ENCODE results near the gene TTLL11. TPM values are rescaled to one million over a fixed set of nuclear protein-coding genes. Genes with fewer than 3 reads are reported as not detected.

The TTLL11 gene
- total RNA-seq, 1 experiment from 2014 or later, result 1.5 TPM

GRCh38 chr9:122075135-122076030, 17.7 kb downstream of the TTLL11 start:
- H2AFZ ChIP-seq (ENCODE audit: low read length), result no peak overlapping the region
- H3K27ac ChIP-seq (ENCODE audit: insufficient read length, low read depth, low read length), result no peak overlapping the region
- H3K4ac ChIP-seq (ENCODE audit: low read depth, low read length), result no peak overlapping the region
- H3T11ph ChIP-seq (ENCODE audit: low read length), result no peak overlapping the region
- H3K4me3 Mint-ChIP-seq, result no peak overlapping the region
- H3K79me2 ChIP-seq (ENCODE audit: insufficient read depth, low read length), result no peaks in the 10 kb centered on the region
- no peak overlapping the region for H3K23ac ChIP-seq (ENCODE audit: insufficient read length, low read depth, low read length)
- H2BK15ac ChIP-seq (ENCODE audit: low read depth, low read length), result no peak overlapping the region
- H2BK120ac ChIP-seq (ENCODE audit: low read depth, low read length, poor library complexity, severe bottlenecking), result no peak overlapping the region
- no peak overlapping the region for H3K9ac ChIP-seq (ENCODE audit: extremely low read depth, insufficient read length, low read length)
- WGBS (ENCODE audit: extremely low coverage, insufficient read length, low lambda C conversion rate), result no CpG with 5 or more reads among the region's 5 CpGs
- H3K27me3 Mint-ChIP-seq (ENCODE audit: low read depth), result peaks cover 11% of the 10 kb centered on the region
- H4K5ac ChIP-seq (ENCODE audit: insufficient read length, low read depth, low read length), result no peak overlapping the region
- H2BK5ac ChIP-seq (ENCODE audit: insufficient read length, low read length), result no peak overlapping the region
- no peak overlapping the region for H4K8ac ChIP-seq (replicated peaks; ENCODE audit: insufficient read length, low read depth, low read length)
- H3K4me1 Mint-ChIP-seq, result peaks cover 5 to 15% of the 10 kb centered on the region in 2 experiments; a peak in 3 of 4 replicates
- TF ChIP-seq CTCF (conservative IDR thresholded peaks at IDR 0.05), result no peak
- no peaks in the 10 kb centered on the region for H4K20me1 ChIP-seq (ENCODE audit: control insufficient read depth, insufficient read depth, insufficient read length)
- H2BK12ac ChIP-seq (ENCODE audit: insufficient read length, low read depth, low read length), result no peak overlapping the region
- no peak overlapping the region for H3K18ac ChIP-seq (ENCODE audit: insufficient read length, low read depth, low read length)
- H3K27ac Mint-ChIP-seq, result no peak overlapping the region
- no peak for DNase-seq
- no peak overlapping the region for H2AK5ac ChIP-seq (ENCODE audit: insufficient read length, low read length)
- H3K14ac ChIP-seq (ENCODE audit: insufficient read depth, low read length), result no peak overlapping the region
- H3K36me3 Mint-ChIP-seq (ENCODE audit: insufficient read depth in 1 of 3, low read depth in 3 of 3), result no peaks in the 10 kb centered on the region
- no peaks in the 10 kb centered on the region for H3K23me2 ChIP-seq (ENCODE audit: insufficient read length, low read depth, low read length, poor library complexity, severe bottlenecking)
- no peak overlapping the region for H2BK20ac ChIP-seq (ENCODE audit: low read depth, low read length, poor library complexity, severe bottlenecking)
- H3K4me2 ChIP-seq (ENCODE audit: insufficient read depth, insufficient read length, low read length), result no peak overlapping the region
- H3K79me1 ChIP-seq (ENCODE audit: insufficient read depth, low read depth, low read length, poor library complexity, severe bottlenecking), result no peaks in the 10 kb centered on the region
- H4K91ac ChIP-seq (ENCODE audit: insufficient read length, low read depth, low read length), result no peak overlapping the region
- no peaks in the 10 kb centered on the region for H3K9me3 ChIP-seq (ENCODE audit: control insufficient read depth, low read depth, low read length)
- no peaks in the 10 kb centered on the region for H3K27me3 ChIP-seq (ENCODE audit: insufficient read depth, low read length)
- H3K4me1 ChIP-seq (ENCODE audit: insufficient read depth, low read length), result no peaks in the 10 kb centered on the region
- H3K9me3 Mint-ChIP-seq, result peaks cover 5 to 14% of the 10 kb centered on the region in 2 experiments
- no peak overlapping the region for H3K56ac ChIP-seq (ENCODE audit: insufficient read length, low read depth, low read length)

Data from H9 (cell line).